ENCODE measurements around the gene RFTN1. TPM values are rescaled to one million over a fixed set of nuclear protein-coding genes. Genes with fewer than 3 reads are reported as not detected.

RFTN1 gene
- total RNA-seq, 1 donor from 2014 or later, result 93.7 TPM

GRCh38 chr3:16486201-16486600 is 27.3 kb downstream of the RFTN1 start:
- H3K36me3 Mint-ChIP-seq (ENCODE audit: low read depth), result peaks cover 80% of the 10 kb centered on the region
- no peaks in the 10 kb centered on the region for H3K27me3 Mint-ChIP-seq (ENCODE audit: low read depth)
- no peak overlapping the region for H3K27ac Mint-ChIP-seq
- DNase-seq (ENCODE audit: low spot score), result no peak
- intact Hi-C loops (cut with micrococcal nuclease), result no loop called here
- peaks cover 60% of the 10 kb centered on the region for H3K4me1 Mint-ChIP-seq (ENCODE audit: low read depth)
- no peak overlapping the region for H3K4me3 Mint-ChIP-seq (ENCODE audit: low read depth)
- H3K9me3 Mint-ChIP-seq, result no peaks in the 10 kb centered on the region

DNA sequence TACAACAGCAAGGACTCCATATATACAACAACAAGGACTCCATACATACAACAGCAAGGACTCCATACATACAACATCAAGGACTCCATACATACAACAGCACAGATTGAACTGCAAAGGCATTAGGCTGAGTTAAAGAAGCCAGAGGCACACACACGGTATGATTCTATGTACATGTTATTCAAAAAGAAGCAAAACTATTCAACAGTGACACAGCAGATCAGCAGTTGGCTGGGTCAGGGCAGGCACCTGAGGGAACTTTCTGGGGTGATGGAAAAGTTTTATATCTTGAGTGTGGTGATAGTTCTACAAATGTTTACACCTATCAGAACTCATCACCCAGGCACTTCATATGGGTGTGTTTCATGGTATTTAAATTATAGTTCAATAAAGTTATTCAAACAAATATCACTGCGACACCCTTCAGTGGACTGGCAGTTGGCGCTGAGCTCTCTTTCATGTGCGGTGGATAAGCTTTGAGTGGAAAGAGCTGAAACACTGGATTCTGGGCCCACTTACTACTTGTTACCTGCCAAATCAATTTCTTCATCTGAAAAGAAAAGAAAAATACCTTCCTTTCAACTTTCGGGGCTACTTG is 28.0 kb downstream of the RFTN1 start:
- no peak overlapping the region for H3K4me3 Mint-ChIP-seq (ENCODE audit: low read depth)
- H3K27ac Mint-ChIP-seq, result no peak overlapping the region
- DNase-seq (ENCODE audit: low spot score), result no peak
- H3K9me3 Mint-ChIP-seq, result no peaks in the 10 kb centered on the region
- peaks cover 62% of the 10 kb centered on the region for H3K4me1 Mint-ChIP-seq (ENCODE audit: low read depth)
- intact Hi-C loops (cut with micrococcal nuclease), result no loop called here
- peaks cover 76% of the 10 kb centered on the region for H3K36me3 Mint-ChIP-seq (ENCODE audit: low read depth)
- no peaks in the 10 kb centered on the region for H3K27me3 Mint-ChIP-seq (ENCODE audit: low read depth)

DNA sequence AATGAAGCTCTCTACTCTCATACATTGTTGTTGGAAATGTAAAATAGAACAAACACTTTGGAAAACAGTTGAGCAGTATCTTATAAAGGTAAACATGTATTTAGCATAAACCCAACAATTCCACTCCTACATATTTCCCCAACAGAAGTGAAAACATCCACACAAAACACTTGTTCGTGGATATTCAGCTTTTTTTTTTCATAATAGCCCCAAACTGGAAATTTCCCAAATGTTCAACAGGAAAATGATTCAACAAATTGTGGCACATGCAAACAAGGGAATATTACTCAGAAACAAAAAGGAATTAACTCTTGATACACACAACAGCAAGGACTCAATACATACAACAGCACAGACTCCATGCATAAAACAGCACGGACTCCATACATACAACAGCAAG is 28.5 kb downstream of the RFTN1 start:
- Mint-ChIP-seq H3K4me1 (ENCODE audit: low read depth) (peaks cover 64% of the 10 kb centered on the region), H3K4me3 (ENCODE audit: low read depth) (no peak overlapping the region), H3K27me3 (ENCODE audit: low read depth) (no peaks in the 10 kb centered on the region), H3K36me3 (ENCODE audit: low read depth) (peaks cover 76% of the 10 kb centered on the region), H3K27ac (no peak overlapping the region), H3K9me3 (no peaks in the 10 kb centered on the region)
- intact Hi-C loops (cut with micrococcal nuclease), result no loop called here
- no peak for DNase-seq (ENCODE audit: low spot score)

GRCh38 chr3:16484216-16484615 is 29.3 kb downstream of the RFTN1 start:
- no peak overlapping the region for H3K27ac Mint-ChIP-seq
- intact Hi-C loops (cut with micrococcal nuclease), result no loop called here
- H3K9me3 Mint-ChIP-seq, result no peaks in the 10 kb centered on the region
- no peaks in the 10 kb centered on the region for H3K27me3 Mint-ChIP-seq (ENCODE audit: low read depth)
- H3K4me3 Mint-ChIP-seq (ENCODE audit: low read depth), result no peak overlapping the region
- no peak for DNase-seq (ENCODE audit: low spot score)
- H3K4me1 Mint-ChIP-seq (ENCODE audit: low read depth), result peaks cover 60% of the 10 kb centered on the region
- peaks cover 75% of the 10 kb centered on the region for H3K36me3 Mint-ChIP-seq (ENCODE audit: low read depth)

- peaks cover 76% of the 10 kb centered on the region for H3K36me3 Mint-ChIP-seq (ENCODE audit: low read depth)
Observed at GRCh38 chr3:16482770-16483531, 30.5 kb downstream of the RFTN1 start.

DNA sequence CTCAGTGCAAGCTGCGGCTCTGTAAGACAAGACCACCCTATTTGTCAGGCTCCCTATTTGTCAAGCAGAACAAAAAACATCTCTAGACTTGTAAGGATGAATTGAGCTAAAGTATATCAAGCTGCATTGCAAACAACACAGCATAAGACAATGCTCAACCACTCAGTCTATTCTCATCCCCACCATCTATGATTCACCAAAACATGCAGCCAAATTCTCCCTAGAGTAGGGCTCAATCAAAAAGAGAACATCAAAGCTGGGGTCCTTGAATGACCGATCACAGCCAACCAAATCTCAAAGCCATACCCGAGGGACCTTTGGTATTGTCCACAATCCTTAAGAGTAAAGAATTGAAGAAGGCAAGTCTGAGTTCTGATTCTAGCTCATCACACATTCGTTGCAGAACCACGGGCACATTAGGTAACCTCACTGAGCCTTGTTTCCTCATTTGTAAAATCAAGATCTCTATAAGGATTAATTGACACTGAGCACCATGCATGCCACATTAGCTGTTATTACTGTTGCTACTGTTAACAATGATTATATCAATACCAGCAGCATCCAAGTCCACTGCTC is 31.2 kb downstream of the RFTN1 start:
- no peaks in the 10 kb centered on the region for H3K27me3 Mint-ChIP-seq (ENCODE audit: low read depth)
- H3K9me3 Mint-ChIP-seq, result no peaks in the 10 kb centered on the region
- peaks cover 79% of the 10 kb centered on the region for H3K36me3 Mint-ChIP-seq (ENCODE audit: low read depth)
- peak overlapping the region; percentile 37 for H3K4me3 Mint-ChIP-seq (ENCODE audit: low read depth)
- peak overlapping the region; percentile 57 for H3K27ac Mint-ChIP-seq
- DNase-seq (ENCODE audit: low spot score), result no peak
- intact Hi-C loops (cut with micrococcal nuclease), result loop anchor here (1.0 to 2.0 kb wide), 2 partner anchors 29 to 39 kb away; no protein-coding TSS in a partner anchor
- H3K4me1 Mint-ChIP-seq (ENCODE audit: low read depth), result peaks cover 68% of the 10 kb centered on the region

More at GRCh38 chr3:16482770-16483531, 30.5 kb downstream of the RFTN1 start:
- Mint-ChIP-seq H3K27me3 (ENCODE audit: low read depth) (no peaks in the 10 kb centered on the region), H3K4me3 (ENCODE audit: low read depth) (peak overlapping the region; percentile 37), H3K9me3 (no peaks in the 10 kb centered on the region), H3K27ac (peak overlapping the region; percentile 59), H3K4me1 (ENCODE audit: low read depth) (peaks cover 61% of the 10 kb centered on the region)
- peak; percentile 38 for DNase-seq (ENCODE audit: low spot score)
- intact Hi-C loops (cut with micrococcal nuclease), result loop anchor here (1.0 to 2.0 kb wide), 2 partner anchors 28 to 38 kb away; no protein-coding TSS in a partner anchor

DNA sequence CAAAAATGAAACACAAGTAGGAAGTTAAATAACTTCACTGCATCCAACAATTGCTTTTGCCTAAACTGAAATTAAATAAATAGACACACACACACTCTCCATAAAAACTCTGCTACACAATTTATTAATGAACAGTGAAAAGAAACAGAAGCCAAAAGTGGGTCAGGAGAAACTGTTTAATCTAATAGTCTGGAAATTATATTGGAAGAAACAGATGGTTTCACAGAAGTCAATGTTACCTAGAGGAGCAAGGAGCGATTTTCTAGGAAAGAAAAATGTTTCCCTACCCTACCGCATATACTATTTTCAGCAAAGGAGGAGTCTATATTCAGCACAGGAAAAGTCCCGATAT is 32.0 kb downstream of the RFTN1 start:
- H3K27me3 Mint-ChIP-seq (ENCODE audit: low read depth), result no peaks in the 10 kb centered on the region
- no peaks in the 10 kb centered on the region for H3K9me3 Mint-ChIP-seq
- H3K36me3 Mint-ChIP-seq (ENCODE audit: low read depth), result peaks cover 80% of the 10 kb centered on the region
- peak overlapping the region; percentile 36 for H3K27ac Mint-ChIP-seq
- intact Hi-C loops (cut with micrococcal nuclease), result no loop called here
- DNase-seq (ENCODE audit: low spot score), result no peak
- peaks cover 75% of the 10 kb centered on the region for H3K4me1 Mint-ChIP-seq (ENCODE audit: low read depth)
- peak overlapping the region; percentile 6 for H3K4me3 Mint-ChIP-seq (ENCODE audit: low read depth)

- Mint-ChIP-seq H3K9me3 (no peaks in the 10 kb centered on the region), H3K27ac (peak overlapping the region; percentile 36), H3K36me3 (ENCODE audit: low read depth) (peaks cover 80% of the 10 kb centered on the region), H3K4me3 (ENCODE audit: low read depth) (peak overlapping the region; percentile 6), H3K4me1 (ENCODE audit: low read depth) (peaks cover 75% of the 10 kb centered on the region), H3K27me3 (ENCODE audit: low read depth) (no peaks in the 10 kb centered on the region)
- DNase-seq (ENCODE audit: low spot score), result no peak
- intact Hi-C loops (cut with micrococcal nuclease), result no loop called here
Observed at GRCh38 chr3:16480861-16481545, 32.5 kb downstream of the RFTN1 start.

DNA sequence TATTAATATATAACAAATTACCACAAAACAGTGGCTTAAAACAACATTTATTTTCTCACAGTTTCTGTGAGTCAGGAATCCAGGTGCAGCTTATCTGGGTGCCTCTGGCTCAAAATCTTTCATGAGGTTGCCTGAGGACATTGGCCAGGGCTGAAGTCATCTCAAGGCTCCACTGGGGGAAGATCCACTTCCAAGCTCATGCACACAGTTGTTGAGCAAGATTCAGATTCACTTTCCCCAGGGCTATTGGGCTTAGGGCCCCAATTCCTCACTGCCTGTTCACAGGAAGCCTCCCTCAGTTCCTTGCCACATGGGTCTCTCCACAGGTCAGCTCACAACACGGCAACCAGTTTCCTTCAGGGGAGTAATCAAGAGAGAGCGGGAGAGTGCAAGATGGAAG is 35.0 kb downstream of the RFTN1 start:
- intact Hi-C loops (cut with micrococcal nuclease), result no loop called here
- Mint-ChIP-seq H3K27ac (peak overlapping the region; percentile 54), H3K36me3 (ENCODE audit: low read depth) (peaks cover 85% of the 10 kb centered on the region), H3K4me1 (ENCODE audit: low read depth) (peaks cover 72% of the 10 kb centered on the region), H3K27me3 (ENCODE audit: low read depth) (no peaks in the 10 kb centered on the region), H3K9me3 (no peaks in the 10 kb centered on the region), H3K4me3 (ENCODE audit: low read depth) (no peak overlapping the region)
- DNase-seq (ENCODE audit: low spot score), result no peak

GRCh38 chr3:16477521-16477920 is 36.0 kb downstream of the RFTN1 start:
- DNase-seq (ENCODE audit: low spot score), result no peak
- intact Hi-C loops (cut with micrococcal nuclease), result no loop called here
- Mint-ChIP-seq H3K4me1 (ENCODE audit: low read depth) (peaks cover 64% of the 10 kb centered on the region), H3K4me3 (ENCODE audit: low read depth) (no peak overlapping the region), H3K27me3 (ENCODE audit: low read depth) (no peaks in the 10 kb centered on the region), H3K27ac (peak overlapping the region; percentile 7), H3K36me3 (ENCODE audit: low read depth) (peaks cover 85% of the 10 kb centered on the region), H3K9me3 (no peaks in the 10 kb centered on the region)

GRCh38 chr3:16477056-16477455 is 36.4 kb downstream of the RFTN1 start:
- Mint-ChIP-seq H3K9me3 (no peaks in the 10 kb centered on the region), H3K4me3 (ENCODE audit: low read depth) (no peak overlapping the region), H3K4me1 (ENCODE audit: low read depth) (peaks cover 60% of the 10 kb centered on the region), H3K27ac (peak overlapping the region; percentile 7), H3K27me3 (ENCODE audit: low read depth) (no peaks in the 10 kb centered on the region), H3K36me3 (ENCODE audit: low read depth) (peaks cover 87% of the 10 kb centered on the region)
- intact Hi-C loops (cut with micrococcal nuclease), result no loop called here
- no peak for DNase-seq (ENCODE audit: low spot score)

GRCh38 chr3:16476636-16477035 is 36.9 kb downstream of the RFTN1 start:
- H3K27me3 Mint-ChIP-seq (ENCODE audit: low read depth), result no peaks in the 10 kb centered on the region
- no peak for DNase-seq (ENCODE audit: low spot score)
- H3K36me3 Mint-ChIP-seq (ENCODE audit: low read depth), result peaks cover 91% of the 10 kb centered on the region
- H3K9me3 Mint-ChIP-seq, result no peaks in the 10 kb centered on the region
- peaks cover 55% of the 10 kb centered on the region for H3K4me1 Mint-ChIP-seq (ENCODE audit: low read depth)
- H3K4me3 Mint-ChIP-seq (ENCODE audit: low read depth), result no peak overlapping the region
- intact Hi-C loops (cut with micrococcal nuclease), result loop anchor here (1.0 kb wide), 1 partner anchor 14 kb away; no protein-coding TSS in a partner anchor
- peak overlapping the region; percentile 4 for H3K27ac Mint-ChIP-seq
